OCI-LY3 (cell line): ENCODE measurements around the gene FALEC.

ENCODE experiments used
- H2AFZ ChIP-seq: fragments of 200-600, 300-600 bp; shearing (Covaris generic); 2 replicates; pipeline ENCODE4 v1.6.0; 2014; ENCODE audit warnings: antibody characterized with exemption, low read depth, low read length
- H3K27ac ChIP-seq: fragments of 200-600, 300-600 bp; sonication (generic); 2 replicates; pipeline ENCODE4 v1.5.1; 2014; ENCODE audit warnings: mild to moderate bottlenecking, low read length, moderate library complexity, mixed read lengths
- H3K27me3 ChIP-seq: fragments of 200-600, 300-600 bp; sonication (generic); 2 replicates; pipeline ENCODE4 v1.6.1; 2014; ENCODE audit warnings: low read depth, low read length, mixed read lengths
- H3K36me3 ChIP-seq: fragments of 200-600, 300-600 bp; sonication (generic); replicated peaks from 2 replicates; pipeline ENCODE3; 2014; ENCODE audit warnings: low read depth, low read length, mixed read lengths
- H3K4me1 ChIP-seq: fragments of 300-600, 200-600 bp; sonication (generic); 2 replicates; pipeline ENCODE4 v1.6.1; 2014; ENCODE audit warnings: low read length, mixed read lengths
- H3K4me2 ChIP-seq: fragments of 200-600, 300-600 bp; sonication (generic); 2 replicates; pipeline ENCODE4 v1.6.1; 2014; ENCODE audit warnings: low read length, mixed read lengths
- H3K4me3 ChIP-seq: fragments of 300-600, 200-600 bp; sonication (generic); 2 replicates; pipeline ENCODE4 v1.5.1; 2014; ENCODE audit warnings: antibody characterized with exemption, mild to moderate bottlenecking, low read length, moderate library complexity
- H3K79me2 ChIP-seq: fragments of 300-600, 200-600 bp; shearing (Covaris generic); 2 replicates; pipeline ENCODE4 v1.6.1; 2014; ENCODE audit warnings: mild to moderate bottlenecking, low read length, mixed read lengths
- H3K9ac ChIP-seq: fragments of 300-600, 200-600 bp; shearing (Covaris generic); 2 replicates; pipeline ENCODE4 v1.6.0; 2014; ENCODE audit warnings: mild to moderate bottlenecking, low read length, moderate library complexity
- H3K9me3 ChIP-seq: fragments of 200-600, 300-600 bp; shearing (Covaris generic); 2 replicates; pipeline ENCODE4 v1.6.1; 2014; ENCODE audit warnings: low read length, mixed read lengths; ENCODE audit not compliant: insufficient read depth
- H4K20me1 ChIP-seq: fragments of 200-600, 300-600 bp; sonication (generic); 2 replicates; pipeline ENCODE4 v1.6.1; 2016; ENCODE audit warnings: low read length, mixed read lengths; ENCODE audit not compliant: insufficient read depth
- CTCF ChIP-seq: fragments of 200-600, 300-600 bp; sonication (generic); IDR thresholded peaks from 2 replicates; pipeline ENCODE4 v1.5.1; 2014; ENCODE audit warnings: antibody characterized with exemption, low read length, low read depth
- EZH2phosphoT487 ChIP-seq: fragments of 200-600 bp; shearing (Covaris generic); IDR thresholded peaks from 2 replicates; pipeline ENCODE4 v1.6.1; 2018; ENCODE audit warnings: antibody characterized with exemption, mixed run types, low read depth

FALEC gene

GRCh38 chr1:150473659-150474058 is 41.9 kb upstream of the FALEC start:
- Histone ChIP-seq H3K4me3 (no peak overlapping the region), H3K4me1 (no peaks in the 10 kb centered on the region), H3K4me2 (no peak overlapping the region), H3K27ac (no peak overlapping the region), H3K79me2 (no peaks in the 10 kb centered on the region), H2AFZ (no peak overlapping the region), H3K9ac (no peak overlapping the region), H3K36me3 (peaks cover 24% of the 10 kb centered on the region), H3K27me3 (no peaks in the 10 kb centered on the region), H3K9me3 (no peaks in the 10 kb centered on the region), H4K20me1 (no peaks in the 10 kb centered on the region)
- TF ChIP-seq CTCF (no peak), EZH2phosphoT487 (no peak)

- no peaks in the 10 kb centered on the region for H3K27me3 ChIP-seq
- H2AFZ ChIP-seq, result no peak overlapping the region
- H3K4me2 ChIP-seq, result no peak overlapping the region
- H3K79me2 ChIP-seq, result no peaks in the 10 kb centered on the region
- H3K9ac ChIP-seq, result no peak overlapping the region
- H3K4me3 ChIP-seq, result no peak overlapping the region
- H3K36me3 ChIP-seq, result peaks cover 24% of the 10 kb centered on the region
- no peaks in the 10 kb centered on the region for H3K4me1 ChIP-seq
- no peaks in the 10 kb centered on the region for H3K9me3 ChIP-seq
- TF ChIP-seq CTCF (no peak), EZH2phosphoT487 (no peak)
- no peak overlapping the region for H3K27ac ChIP-seq
- H4K20me1 ChIP-seq, result no peaks in the 10 kb centered on the region
Measured at GRCh38 chr1:150474869-150475268, 40.7 kb upstream of the FALEC start.

GRCh38 chr1:150476754-150477153 is 38.8 kb upstream of the FALEC start:
- H3K27ac ChIP-seq, result no peak overlapping the region
- H4K20me1 ChIP-seq, result no peaks in the 10 kb centered on the region
- H3K27me3 ChIP-seq, result no peaks in the 10 kb centered on the region
- H3K9me3 ChIP-seq, result no peaks in the 10 kb centered on the region
- H3K4me2 ChIP-seq, result no peak overlapping the region
- TF ChIP-seq EZH2phosphoT487, result no peak
- no peak for TF ChIP-seq CTCF
- no peak overlapping the region for H3K9ac ChIP-seq
- no peaks in the 10 kb centered on the region for H3K4me1 ChIP-seq
- H2AFZ ChIP-seq, result no peak overlapping the region
- H3K36me3 ChIP-seq, result peaks cover 10% of the 10 kb centered on the region
- no peaks in the 10 kb centered on the region for H3K79me2 ChIP-seq
- H3K4me3 ChIP-seq, result no peak overlapping the region

- Histone ChIP-seq H3K4me3 (no peak overlapping the region), H2AFZ (no peak overlapping the region), H3K9ac (no peak overlapping the region), H3K27ac (no peak overlapping the region), H4K20me1 (no peaks in the 10 kb centered on the region), H3K36me3 (peaks cover 5% of the 10 kb centered on the region), H3K4me2 (no peak overlapping the region), H3K27me3 (no peaks in the 10 kb centered on the region), H3K9me3 (no peaks in the 10 kb centered on the region), H3K79me2 (no peaks in the 10 kb centered on the region), H3K4me1 (no peaks in the 10 kb centered on the region)
- no peak for TF ChIP-seq CTCF
Measured at GRCh38 chr1:150477320-150477719, 38.2 kb upstream of the FALEC start.
